ENCODE measurements around the gene ISLR2.

ISLR2 gene

DNA sequence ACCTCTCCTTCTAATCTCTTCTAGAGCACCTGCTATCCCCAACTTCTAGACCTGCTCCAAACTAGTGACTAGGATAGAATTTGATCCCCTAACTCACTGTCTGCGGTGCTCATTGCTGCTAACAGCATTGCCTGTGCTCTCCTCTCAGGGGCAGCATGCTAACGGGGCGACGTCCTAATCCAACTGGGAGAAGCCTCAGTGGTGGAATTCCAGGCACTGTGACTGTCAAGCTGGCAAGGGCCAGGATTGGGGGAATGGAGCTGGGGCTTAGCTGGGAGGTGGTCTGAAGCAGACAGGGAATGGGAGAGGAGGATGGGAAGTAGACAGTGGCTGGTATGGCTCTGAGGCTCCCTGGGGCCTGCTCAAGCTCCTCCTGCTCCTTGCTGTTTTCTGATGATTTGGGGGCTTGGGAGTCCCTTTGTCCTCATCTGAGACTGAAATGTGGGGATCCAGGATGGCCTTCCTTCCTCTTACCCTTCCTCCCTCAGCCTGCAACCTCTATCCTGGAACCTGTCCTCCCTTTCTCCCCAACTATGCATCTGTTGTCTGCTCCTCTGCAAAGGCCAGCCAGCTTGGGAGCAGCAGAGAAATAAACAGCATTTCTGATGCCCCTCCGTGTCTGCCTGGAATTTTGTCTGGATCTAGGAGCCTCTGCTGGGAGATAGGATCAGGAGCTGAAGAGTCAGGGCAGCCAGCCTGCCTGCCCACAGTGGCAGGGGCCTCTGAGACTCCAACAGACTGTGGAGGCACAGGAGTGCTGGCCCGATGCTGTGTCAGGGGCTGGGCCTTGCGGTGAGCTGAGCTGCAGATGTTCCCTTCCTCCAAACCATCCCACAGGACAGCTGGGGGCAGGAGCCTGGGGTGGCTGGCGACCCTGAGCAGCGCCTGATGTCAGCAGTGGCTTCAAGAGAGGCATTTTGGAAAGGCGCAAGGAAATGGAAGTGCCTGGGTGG, 46.2 kb downstream of the ISLR2 start:
- no peak for DNase-seq (ENCODE audit: low read depth)

DNA sequence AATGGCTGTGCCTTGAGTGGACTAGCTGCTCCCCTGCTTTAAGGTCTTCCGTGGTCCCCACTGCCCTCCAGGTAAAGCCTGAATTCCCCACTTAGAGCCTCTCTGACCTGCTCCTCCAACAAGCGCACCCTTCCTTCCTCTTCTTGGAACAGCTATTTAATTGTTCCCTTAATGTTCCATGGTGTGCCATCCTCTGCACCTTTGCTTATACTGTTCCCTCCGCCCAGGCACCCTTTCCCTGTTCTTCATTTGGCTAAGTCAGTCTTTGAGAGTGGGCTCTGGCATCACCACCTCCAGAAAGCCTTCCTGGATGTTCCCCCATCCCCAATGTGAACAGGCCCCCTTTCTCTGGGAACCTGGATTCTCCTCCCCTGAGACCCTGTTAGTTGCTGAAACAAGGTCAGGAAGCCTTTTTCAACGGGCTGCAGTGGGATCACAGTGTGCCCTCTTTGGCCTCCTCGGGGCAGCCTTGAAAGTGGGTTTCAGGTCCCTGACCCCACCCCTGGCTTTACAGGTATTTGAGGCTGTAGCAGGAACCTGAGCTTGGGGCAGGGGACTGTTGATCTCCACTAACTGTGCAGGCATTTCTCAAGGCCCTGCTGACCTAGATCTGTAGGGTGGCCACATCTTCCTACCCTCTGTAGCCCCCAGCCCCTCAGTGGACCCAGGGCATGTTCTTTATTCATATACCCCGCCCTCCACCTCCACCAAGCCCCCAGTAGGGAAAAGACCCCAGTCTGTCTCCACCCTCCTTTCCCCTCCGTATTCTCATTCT, 48.1 kb downstream of the ISLR2 start:
- DNase-seq (ENCODE audit: low read depth), result no peak

DNA sequence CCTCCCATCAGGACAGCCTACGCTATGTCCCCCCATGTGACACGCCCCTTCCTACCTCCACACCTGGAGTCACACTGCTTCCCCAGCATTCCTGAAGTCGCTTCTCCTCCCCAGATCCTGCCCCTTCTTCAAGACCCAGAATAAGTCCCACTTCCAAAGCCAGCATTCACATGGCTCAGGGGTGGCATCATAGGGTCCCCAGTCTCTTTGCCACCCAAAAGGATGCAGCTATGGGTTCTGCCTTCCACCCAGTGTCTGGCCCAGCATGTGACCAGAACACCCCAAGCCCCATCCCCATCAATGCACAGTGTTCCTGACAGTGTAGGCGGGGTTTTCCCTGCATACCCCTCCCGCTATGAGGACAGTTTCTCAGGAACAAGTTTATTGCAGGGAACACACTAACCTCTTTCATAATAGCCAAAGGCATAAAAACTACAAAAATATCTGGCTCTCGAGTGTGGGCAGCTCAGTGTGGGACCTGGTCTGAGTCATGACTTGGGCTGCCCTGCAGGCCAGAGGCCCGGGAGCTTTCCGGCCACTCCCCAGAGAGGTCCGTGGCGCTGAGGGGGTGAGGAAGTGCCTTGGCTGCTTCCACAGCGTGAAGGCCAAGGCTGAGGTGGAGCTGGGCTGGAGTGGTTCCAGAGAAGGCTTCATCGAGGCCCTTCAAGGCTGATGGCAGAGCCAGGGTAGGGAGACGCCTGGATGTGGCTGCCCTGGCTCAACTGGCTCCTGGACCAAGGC, 48.9 kb downstream of the ISLR2 start:
- DNase-seq (ENCODE audit: low read depth), result peak; percentile 94

DNA sequence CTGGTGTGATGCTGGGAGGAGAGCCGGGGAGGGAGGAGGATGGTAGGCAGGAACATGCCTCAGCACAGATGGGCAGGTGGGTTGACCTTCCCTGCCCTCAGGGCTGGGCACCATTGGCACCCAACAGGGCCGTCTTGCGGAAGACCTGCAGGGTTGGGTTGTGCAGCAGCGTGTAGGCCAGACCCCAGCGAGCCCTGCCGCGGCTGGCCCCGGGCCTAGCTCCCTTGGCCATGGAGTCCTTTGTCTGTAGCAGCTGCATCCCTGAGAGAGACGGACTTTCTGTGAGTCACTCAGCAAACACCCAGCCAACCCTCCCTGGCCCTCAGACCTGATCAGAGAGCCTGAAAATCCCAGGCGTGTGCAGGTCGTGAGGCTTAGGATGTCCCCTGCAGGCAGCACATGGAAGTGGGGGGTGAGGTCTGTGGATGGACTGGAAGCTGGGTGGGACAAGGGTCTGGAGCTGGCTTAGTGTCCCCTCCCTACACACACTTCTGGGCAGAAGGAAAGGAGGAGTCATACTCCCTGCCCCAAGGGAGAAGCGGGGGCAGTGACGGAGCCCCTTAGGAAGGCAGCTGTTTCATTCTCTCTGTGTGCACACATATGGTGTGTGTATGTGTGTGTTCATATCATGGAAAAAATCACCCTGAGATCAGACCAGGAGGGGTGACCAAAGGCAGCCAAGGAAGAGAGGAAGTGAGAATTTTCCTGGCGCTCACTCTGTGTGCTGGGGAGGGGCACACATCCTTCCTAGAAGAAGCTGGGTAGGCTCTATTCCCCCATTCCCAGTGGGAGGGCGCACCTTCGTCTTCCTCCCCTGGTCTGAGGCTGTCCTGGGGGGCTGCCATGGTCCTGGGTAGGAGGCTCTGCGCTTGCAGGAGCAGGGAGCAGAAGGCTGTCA, 49.8 kb downstream of the ISLR2 start:
- peak; percentile 78 for DNase-seq (ENCODE audit: low read depth)

DNA sequence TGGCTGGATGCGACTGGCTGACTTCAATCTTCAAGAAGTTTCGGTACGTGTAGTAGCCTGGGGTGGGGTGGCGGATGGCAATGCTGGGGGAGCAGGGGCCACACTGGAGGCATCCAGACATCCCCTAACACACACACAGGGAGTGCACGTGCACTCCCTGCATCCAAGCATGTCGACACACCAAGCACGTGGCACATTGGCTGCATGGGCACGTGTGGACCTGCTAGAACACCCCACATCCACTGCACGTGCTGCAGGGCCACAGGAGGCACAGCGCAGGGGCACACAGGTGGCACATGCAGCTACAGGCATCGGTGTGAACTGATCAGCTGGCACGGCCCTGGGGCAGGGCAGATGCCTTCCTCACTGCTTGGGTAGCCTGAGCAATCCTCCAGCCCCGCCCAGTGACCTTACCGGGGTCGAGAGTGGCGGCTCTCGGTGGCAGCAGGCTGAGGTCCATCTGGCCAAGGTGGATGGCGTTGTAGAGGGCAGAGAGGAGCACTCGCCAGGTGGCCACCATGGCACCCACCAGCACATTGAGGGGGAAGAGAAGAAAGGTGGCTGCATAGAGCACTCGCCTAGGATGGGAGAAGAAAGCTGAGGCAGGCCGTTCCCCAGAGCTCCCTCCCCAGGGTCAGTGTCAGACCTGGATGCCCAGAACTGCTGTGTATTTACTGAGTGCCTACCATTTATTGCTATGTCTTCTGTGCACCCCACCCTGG, 50.7 kb downstream of the ISLR2 start:
- DNase-seq (ENCODE audit: low read depth), result no peak

DNA sequence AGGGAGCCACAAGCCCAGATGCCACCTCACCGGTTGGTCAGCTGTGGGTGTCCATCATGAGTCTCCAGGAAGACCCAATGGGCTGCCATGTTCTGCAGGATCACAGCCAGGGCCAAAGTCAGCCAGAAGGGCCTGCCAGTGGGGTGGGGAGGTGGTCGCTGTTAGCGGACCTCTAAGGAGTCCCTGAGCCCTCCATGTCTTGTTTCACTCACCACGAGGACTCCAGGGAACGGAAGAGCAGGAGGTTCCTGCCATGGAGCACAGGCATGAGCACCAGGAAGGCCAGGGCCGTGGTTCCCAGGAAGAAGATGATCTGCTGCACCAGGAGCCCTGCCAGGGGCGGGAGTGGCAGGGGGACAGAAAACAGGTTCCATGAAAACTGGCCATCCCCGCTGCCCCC, 51.7 kb downstream of the ISLR2 start:
- DNase-seq (ENCODE audit: low read depth), result no peak

DNA sequence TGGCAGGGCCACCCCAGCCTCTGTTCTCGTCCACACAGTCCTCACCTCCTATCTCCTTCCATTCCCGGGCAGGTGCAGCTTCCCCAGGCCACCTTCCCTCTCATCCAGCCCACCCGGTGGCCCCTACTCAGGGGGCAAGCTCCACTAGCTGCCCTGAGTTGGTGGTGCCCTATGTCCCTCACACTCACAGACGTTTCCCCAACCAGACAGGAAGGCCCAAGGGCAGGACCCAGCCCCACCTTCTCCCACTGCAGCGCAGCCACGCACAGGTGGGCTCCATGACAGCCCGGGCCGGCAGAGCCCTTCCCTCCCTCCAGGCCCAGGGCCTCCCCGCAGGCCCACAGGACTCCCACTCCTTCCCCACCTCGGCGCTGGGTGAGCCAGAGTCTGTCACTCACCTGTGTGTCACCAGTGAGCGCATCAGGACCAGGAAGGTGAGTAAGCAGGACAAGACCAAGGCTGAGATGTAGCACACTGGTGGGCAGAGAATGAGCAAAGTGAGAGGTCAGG, 54.3 kb downstream of the ISLR2 start:
- no peak for DNase-seq (ENCODE audit: low read depth)

DNA sequence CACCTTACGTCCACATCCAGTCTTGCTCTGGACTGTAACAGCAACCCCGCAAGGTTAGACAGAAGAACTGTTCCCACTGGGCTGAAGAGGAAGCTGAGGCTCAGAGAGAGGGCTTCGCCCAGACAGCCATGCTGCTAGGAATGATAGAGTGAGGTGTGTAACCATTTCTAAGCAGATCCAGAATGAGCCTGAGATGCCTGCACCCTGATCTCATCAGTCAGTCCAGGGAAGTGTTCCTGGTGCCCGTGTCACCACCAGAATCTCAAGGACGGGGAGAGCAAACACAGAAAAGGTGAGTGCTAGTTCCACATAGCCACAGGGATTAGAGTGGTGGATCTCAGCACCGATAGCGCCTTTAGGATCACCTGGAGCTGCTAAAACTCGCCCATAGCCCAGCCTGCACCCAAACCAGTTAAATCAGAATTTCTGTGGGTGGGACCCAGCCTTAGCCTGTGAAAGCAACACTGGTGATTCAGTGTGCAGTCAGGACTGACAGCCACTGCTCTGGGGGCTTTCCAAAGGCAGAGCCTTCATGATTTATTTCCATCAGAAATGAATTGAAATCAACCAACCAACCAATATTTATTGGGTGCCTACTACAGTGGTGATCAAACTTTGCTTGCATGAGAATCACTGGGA, 55.4 kb downstream of the ISLR2 start:
- peak; percentile 45 for DNase-seq (ENCODE audit: low read depth)

Measured in ELR (cell line).